Thyroid gland (tissue), 4 donors: ENCODE results near the gene TRPC3.
"Not testable (repeated sequence)": the region's sequence is repeated elsewhere in the genome, so short reads cannot be mapped to it uniquely, and the experiment has no call there.

Experiments
- CTCF ChIP-seq, 6 experiments: fragments of 200-600 bp in 3 of 6; fragments of 450-650 bp in 3 of 6; sonication (generic) in 3 of 6; IDR thresholded peaks; one replicate each; pipeline ENCODE4 v1.5.1; 2016 to 2019; ENCODE audit warnings: antibody characterized with exemption in 6 of 6, mild to moderate bottlenecking in 2 of 6, inconsistent platforms in 1 of 6, moderate library complexity in 1 of 6
- POLR2A ChIP-seq, 2 donors: fragments of 450-650 bp; IDR thresholded peaks; one replicate each; pipeline ENCODE4 v1.6.1; 2017; ENCODE audit warnings: antibody characterized with exemption in 2 of 2, mild to moderate bottlenecking in 2 of 2, moderate library complexity in 1 of 2

GRCh38 chr4:121926490-121926889, 25.4 kb downstream of the TRPC3 start:
- TF ChIP-seq CTCF, POLR2A (IDR thresholded peaks at IDR 0.05): not testable (repeated sequence)
